ENCODE measurements around the gene MORC3. TPM values are rescaled to one million over a fixed set of nuclear protein-coding genes. Genes with fewer than 3 reads are reported as not detected.

Gene MORC3
- total and polyA plus RNA-seq, 4 donors: 12.0 to 45.2 (median 28.5) TPM

- Histone ChIP-seq H3K9me3 (ENCODE audit: control insufficient read depth, low read length) (no peaks in the 10 kb centered on the region), H3K4me1 (ENCODE audit: control insufficient read depth in 1 of 2, insufficient read depth in 2 of 2, low read length in 2 of 2) (no peaks in the 10 kb centered on the region), H3K36me3 (ENCODE audit: control insufficient read depth in 1 of 2, insufficient read depth in 2 of 2, low read length in 1 of 2) (no peaks in the 10 kb centered on the region), H3K4me3 (ENCODE audit: low read length in 2 of 2) (no peak overlapping the region), H3K27me3 (ENCODE audit: control insufficient read depth in 1 of 2, insufficient read depth in 2 of 2, low read length in 1 of 2) (no peaks in the 10 kb centered on the region), H3K27ac (ENCODE audit: low read depth in 1 of 2, low read length in 2 of 2) (no peak overlapping the region)
- ATAC-seq (ENCODE audit: low FRiP score) (no peak), DNase-seq (peak in 1 of 2 donors; percentile 57)
- intact Hi-C loops (cut with DNase I): no loop called here
- 95% methylated on average over 8 of the region's 8 CpGs for WGBS, 2 donors
Observed at GRCh38 chr21:36400719-36401118, 80.7 kb downstream of the MORC3 start.

GRCh38 chr21:36402339-36402738 is 82.3 kb downstream of the MORC3 start:
- no peaks in the 10 kb centered on the region for H3K4me1 ChIP-seq (ENCODE audit: control insufficient read depth in 1 of 2, insufficient read depth in 2 of 2, low read length in 2 of 2)
- H3K4me3 ChIP-seq (ENCODE audit: low read length in 2 of 2): no peak overlapping the region
- H3K27me3 ChIP-seq (ENCODE audit: control insufficient read depth in 1 of 2, insufficient read depth in 2 of 2, low read length in 1 of 2): no peaks in the 10 kb centered on the region
- DNase-seq (no peak), ATAC-seq (ENCODE audit: low FRiP score) (no peak)
- H3K27ac ChIP-seq (ENCODE audit: low read depth in 1 of 2, low read length in 2 of 2): no peak overlapping the region
- intact Hi-C loops (cut with DNase I): no loop called here
- no peaks in the 10 kb centered on the region for H3K36me3 ChIP-seq (ENCODE audit: control insufficient read depth in 1 of 2, insufficient read depth in 2 of 2, low read length in 1 of 2)
- no peaks in the 10 kb centered on the region for H3K9me3 ChIP-seq (ENCODE audit: control insufficient read depth, low read length)
- WGBS, 2 donors: 84 to 86% methylated on average over 1 of the region's 1 CpG

DNA sequence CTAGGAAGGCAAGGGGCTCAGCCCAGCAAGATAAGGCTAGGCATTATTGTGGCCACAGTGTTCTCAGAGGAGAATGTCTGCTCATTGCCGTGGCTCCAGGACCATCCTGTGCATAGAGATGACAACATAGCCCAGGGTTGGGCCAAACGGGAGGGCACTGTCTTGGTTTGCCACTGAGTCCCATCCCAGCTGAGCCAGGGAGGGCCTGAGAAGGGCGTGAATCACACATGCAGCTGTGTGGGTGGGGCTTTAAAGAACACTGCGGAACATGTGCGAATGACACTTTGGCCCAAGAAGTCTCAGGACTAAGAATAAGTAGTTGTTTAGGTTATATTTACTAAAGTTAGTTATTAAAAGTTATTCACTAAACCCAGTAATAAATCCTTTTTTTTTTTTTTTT is 83.7 kb downstream of the MORC3 start:
- no peaks in the 10 kb centered on the region for H3K4me1 ChIP-seq (ENCODE audit: control insufficient read depth in 1 of 2, insufficient read depth in 2 of 2, low read length in 2 of 2)
- H3K4me3 ChIP-seq (ENCODE audit: low read length in 2 of 2): no peak overlapping the region
- WGBS, 2 donors: 89 to 94% methylated on average over 5 of the region's 5 CpGs
- DNase-seq (peak in 1 of 2 donors; percentile 34), ATAC-seq (ENCODE audit: low FRiP score) (no peak)
- no peaks in the 10 kb centered on the region for H3K36me3 ChIP-seq (ENCODE audit: control insufficient read depth in 1 of 2, insufficient read depth in 2 of 2, low read length in 1 of 2)
- no peaks in the 10 kb centered on the region for H3K9me3 ChIP-seq (ENCODE audit: control insufficient read depth, low read length)
- intact Hi-C loops (cut with DNase I): no loop called here
- H3K27me3 ChIP-seq (ENCODE audit: control insufficient read depth in 1 of 2, insufficient read depth in 2 of 2, low read length in 1 of 2): no peaks in the 10 kb centered on the region
- H3K27ac ChIP-seq (ENCODE audit: low read depth in 1 of 2, low read length in 2 of 2): no peak overlapping the region

DNA sequence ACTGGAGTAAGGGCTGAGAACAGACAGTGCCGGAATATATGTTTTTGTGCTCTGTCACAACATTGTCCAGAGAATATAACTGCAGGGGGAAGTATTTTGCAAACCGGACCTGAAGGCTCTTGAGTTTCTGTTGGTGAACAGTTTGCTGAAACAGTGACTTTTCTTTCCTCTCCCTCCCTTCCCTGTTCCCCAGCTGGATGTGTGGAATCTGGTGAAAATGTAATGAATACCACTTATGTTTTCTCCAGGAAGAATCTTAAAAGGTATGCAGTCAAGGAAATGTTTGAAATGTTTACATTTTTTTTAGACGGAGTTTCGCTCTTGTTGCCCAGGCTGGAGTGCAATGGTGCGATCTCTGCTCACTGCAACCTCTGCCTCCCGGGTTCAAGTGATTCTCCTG is 88.6 kb downstream of the MORC3 start:
- no peak for DNase-seq
- Histone ChIP-seq H3K27ac (ENCODE audit: low read depth in 1 of 2, low read length in 2 of 2) (no peak overlapping the region), H3K4me1 (ENCODE audit: control insufficient read depth in 1 of 2, insufficient read depth in 2 of 2, low read length in 2 of 2) (no peaks in the 10 kb centered on the region), H3K36me3 (ENCODE audit: control insufficient read depth in 1 of 2, insufficient read depth in 2 of 2, low read length in 1 of 2) (no peaks in the 10 kb centered on the region), H3K4me3 (ENCODE audit: low read length in 2 of 2) (no peak overlapping the region), H3K9me3 (ENCODE audit: control insufficient read depth, low read length) (no peaks in the 10 kb centered on the region), H3K27me3 (ENCODE audit: control insufficient read depth in 1 of 2, insufficient read depth in 2 of 2, low read length in 1 of 2) (no peaks in the 10 kb centered on the region)
- no peak for ATAC-seq (ENCODE audit: low FRiP score)
- 81 to 84% methylated on average over 6 of the region's 6 CpGs for WGBS, 2 donors
- intact Hi-C loops (cut with DNase I): no loop called here

- no peaks in the 10 kb centered on the region for H3K36me3 ChIP-seq (ENCODE audit: control insufficient read depth in 1 of 2, insufficient read depth in 2 of 2, low read length in 1 of 2)
- no peaks in the 10 kb centered on the region for H3K9me3 ChIP-seq (ENCODE audit: control insufficient read depth, low read length)
- DNase-seq (no peak), ATAC-seq (ENCODE audit: low FRiP score) (no peak)
- no peak overlapping the region for H3K4me3 ChIP-seq (ENCODE audit: low read length in 2 of 2)
- H3K4me1 ChIP-seq (ENCODE audit: control insufficient read depth in 1 of 2, insufficient read depth in 2 of 2, low read length in 2 of 2): no peaks in the 10 kb centered on the region
- intact Hi-C loops (cut with DNase I): no loop called here
- no peak overlapping the region for H3K27ac ChIP-seq (ENCODE audit: low read depth in 1 of 2, low read length in 2 of 2)
- no peaks in the 10 kb centered on the region for H3K27me3 ChIP-seq (ENCODE audit: control insufficient read depth in 1 of 2, insufficient read depth in 2 of 2, low read length in 1 of 2)
- WGBS, 2 donors: 96 to 98% methylated on average over 10 of the region's 10 CpGs
Observed at GRCh38 chr21:36411301-36411700, 91.3 kb downstream of the MORC3 start.

- ATAC-seq (ENCODE audit: low FRiP score): no peak
- no peaks in the 10 kb centered on the region for H3K4me1 ChIP-seq (ENCODE audit: control insufficient read depth in 1 of 2, insufficient read depth in 2 of 2, low read length in 2 of 2)
- no peak overlapping the region for H3K4me3 ChIP-seq (ENCODE audit: low read length in 2 of 2)
- no peaks in the 10 kb centered on the region for H3K27me3 ChIP-seq (ENCODE audit: control insufficient read depth in 1 of 2, insufficient read depth in 2 of 2, low read length in 1 of 2)
- peak in 1 of 2 donors; percentile 61 for DNase-seq
- intact Hi-C loops (cut with DNase I): no loop called here
- no peak overlapping the region for H3K27ac ChIP-seq (ENCODE audit: low read depth in 1 of 2, low read length in 2 of 2)
- H3K9me3 ChIP-seq (ENCODE audit: control insufficient read depth, low read length): no peaks in the 10 kb centered on the region
- H3K36me3 ChIP-seq (ENCODE audit: control insufficient read depth in 1 of 2, insufficient read depth in 2 of 2, low read length in 1 of 2): no peaks in the 10 kb centered on the region
- WGBS, 2 donors: 87 to 89% methylated on average over 11 of the region's 11 CpGs
Observed at GRCh38 chr21:36412916-36413315, 92.9 kb downstream of the MORC3 start.

DNA sequence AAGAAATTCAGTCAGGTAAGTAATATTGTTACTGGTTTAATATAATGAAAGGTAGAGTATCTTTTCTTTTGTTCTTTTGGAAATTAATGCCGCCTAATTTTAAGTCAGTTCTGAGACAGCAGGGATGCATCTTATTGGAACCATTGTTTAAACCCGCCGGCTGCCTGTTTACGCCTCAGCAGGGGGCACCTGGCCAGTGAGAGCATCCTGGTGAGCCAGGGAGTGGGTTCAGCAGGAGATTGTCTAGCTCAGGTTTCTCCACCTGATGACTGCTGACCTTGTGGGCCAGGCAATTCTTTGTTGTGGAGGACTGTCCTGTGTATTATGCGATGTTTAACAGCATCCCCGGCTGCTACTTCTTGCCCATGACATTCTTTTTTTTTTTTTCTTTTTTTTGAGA is 95.4 kb downstream of the MORC3 start:
- H3K36me3 ChIP-seq (ENCODE audit: control insufficient read depth in 1 of 2, insufficient read depth in 2 of 2, low read length in 1 of 2): no peaks in the 10 kb centered on the region
- H3K4me3 ChIP-seq (ENCODE audit: low read length in 2 of 2): no peak overlapping the region
- no peaks in the 10 kb centered on the region for H3K27me3 ChIP-seq (ENCODE audit: control insufficient read depth in 1 of 2, insufficient read depth in 2 of 2, low read length in 1 of 2)
- intact Hi-C loops (cut with DNase I): no loop called here
- H3K27ac ChIP-seq (ENCODE audit: low read depth in 1 of 2, low read length in 2 of 2): no peak overlapping the region
- H3K4me1 ChIP-seq (ENCODE audit: control insufficient read depth in 1 of 2, insufficient read depth in 2 of 2, low read length in 2 of 2): no peaks in the 10 kb centered on the region
- H3K9me3 ChIP-seq (ENCODE audit: control insufficient read depth, low read length): no peaks in the 10 kb centered on the region
- DNase-seq (peak in 1 of 2 donors; percentile 39), ATAC-seq (ENCODE audit: low FRiP score) (no peak)
- WGBS, 2 donors: 90 to 93% methylated on average over 6 of the region's 6 CpGs

- no peak overlapping the region for H3K27ac ChIP-seq (ENCODE audit: low read depth in 1 of 2, low read length in 2 of 2)
- H3K4me1 ChIP-seq (ENCODE audit: control insufficient read depth in 1 of 2, insufficient read depth in 2 of 2, low read length in 2 of 2): no peaks in the 10 kb centered on the region
- no peaks in the 10 kb centered on the region for H3K27me3 ChIP-seq (ENCODE audit: control insufficient read depth in 1 of 2, insufficient read depth in 2 of 2, low read length in 1 of 2)
- 87% methylated on average over 14 of the region's 14 CpGs for WGBS, 2 donors
- DNase-seq (peak in 1 of 2 donors; percentile 52), ATAC-seq (ENCODE audit: low FRiP score) (no peak)
- intact Hi-C loops (cut with DNase I): no loop called here
- no peaks in the 10 kb centered on the region for H3K36me3 ChIP-seq (ENCODE audit: control insufficient read depth in 1 of 2, insufficient read depth in 2 of 2, low read length in 1 of 2)
- H3K9me3 ChIP-seq (ENCODE audit: control insufficient read depth, low read length): no peaks in the 10 kb centered on the region
- no peak overlapping the region for H3K4me3 ChIP-seq (ENCODE audit: low read length in 2 of 2)
Observed at GRCh38 chr21:36419241-36419640, 99.2 kb downstream of the MORC3 start.

GRCh38 chr21:36419996-36420395 is 100.0 kb downstream of the MORC3 start:
- Histone ChIP-seq H3K27ac (ENCODE audit: low read depth in 1 of 2, low read length in 2 of 2) (no peak overlapping the region), H3K4me1 (ENCODE audit: control insufficient read depth in 1 of 2, insufficient read depth in 2 of 2, low read length in 2 of 2) (no peaks in the 10 kb centered on the region), H3K36me3 (ENCODE audit: control insufficient read depth in 1 of 2, insufficient read depth in 2 of 2, low read length in 1 of 2) (no peaks in the 10 kb centered on the region), H3K4me3 (ENCODE audit: low read length in 2 of 2) (no peak overlapping the region), H3K9me3 (ENCODE audit: control insufficient read depth, low read length) (no peaks in the 10 kb centered on the region), H3K27me3 (ENCODE audit: control insufficient read depth in 1 of 2, insufficient read depth in 2 of 2, low read length in 1 of 2) (no peaks in the 10 kb centered on the region)
- WGBS, 2 donors: 1 to 3% methylated on average over 8 of the region's 8 CpGs
- intact Hi-C loops (cut with DNase I): loop anchor here (2.0 to 5.0 kb wide), 3 partner anchors 82 to 507 kb away; no protein-coding TSS in a partner anchor
- DNase-seq (peak; percentile 91), ATAC-seq (ENCODE audit: low FRiP score) (peak; percentile 83)
